GM12878 (cell line): ENCODE results near the gene DOLPP1. TPM values are rescaled to one million over a fixed set of nuclear protein-coding genes. Genes with fewer than 3 reads are reported as not detected.
A peak's percentile ranks its signal among the peaks of the same experiment; 100 is the strongest.

Source experiments
- ATAC-seq: fragments of 200-7000 bp; cut with Tn5 transposase; 3 replicates; pipeline ENCODE4 v1.9.1; 2020; ENCODE audit warnings: mild to moderate bottlenecking, moderate library complexity
- BruUV-seq: library from RNA; stranded (reverse); fragments of 400-500 nt; replicated peaks from 2 replicates; lab custom pipeline; 2021; lab: Mats Ljungman, UMichigan
- CTCF ChIA-PET: fragments of 300-600 bp; sonication (Branson Sonifier 250); formaldehyde crosslinking; extraction: SDS; loops from one replicate; lab custom pipeline; 2021; ENCODE audit warnings: inconsistent platforms; lab: Yijun Ruan, JAX
- POLR2A ChIA-PET: fragments of 350-600 bp; formaldehyde crosslinking; extraction: SDS; loops from one replicate; lab custom pipeline; 2021; ENCODE audit warnings: inconsistent platforms; lab: Charles Lee
- RAD21 ChIA-PET: fragments of 300-600 bp; sonication (Branson Sonifier 250); formaldehyde crosslinking; loops from one replicate; lab custom pipeline; 2023; ENCODE audit warnings: antibody characterized with exemption; ENCODE audit not compliant: unreplicated experiment; lab: Charles Lee
- SMC1A ChIA-PET: fragments of 300-600 bp; sonication (Branson Sonifier 250); formaldehyde crosslinking; loops from one replicate; lab custom pipeline; 2023; ENCODE audit not compliant: unreplicated experiment, uncharacterized antibody; lab: Charles Lee
- DNase-seq: peaks from one replicate; pipeline ENCODE4 v3.0.0-alpha.2; 2011; ENCODE audit warnings: low read depth, low spot score
- FAIRE-seq: peaks from 3 replicates; lab custom pipeline; 2011; peaks lifted over from hg19 to GRCh38; lab: Jason Lieb, UNC
- H2AFZ ChIP-seq: 2 replicates; pipeline ENCODE4 v1.6.0; 2011; ENCODE audit warnings: low read depth, low read length, control low read depth; ENCODE audit not compliant: control insufficient read depth
- H3K27ac ChIP-seq: 2 replicates; pipeline ENCODE4 v1.5.1; 2011; ENCODE audit warnings: control low read depth; ENCODE audit not compliant: control insufficient read depth, insufficient read depth
- H3K27me3 ChIP-seq, 2 experiments: replicated peaks in 1 of 2; 2 replicates each; pipeline versions ENCODE4 v1.6.0 to v1.6.1; 2011; ENCODE audit warnings: low read length in 1 of 2; ENCODE audit not compliant: control insufficient read depth in 2 of 2, insufficient read depth in 2 of 2
- H3K36me3 ChIP-seq, 2 experiments: 2 replicates each; pipeline ENCODE4 v1.5.1; 2011; ENCODE audit warnings: low read length in 1 of 2; ENCODE audit not compliant: control insufficient read depth in 2 of 2, insufficient read depth in 2 of 2
- H3K4me1 ChIP-seq: 2 replicates; pipeline ENCODE4 v1.6.1; 2011; ENCODE audit warnings: mild to moderate bottlenecking, low read length, moderate library complexity, mixed read lengths; ENCODE audit not compliant: control insufficient read depth, insufficient read depth
- H3K4me2 ChIP-seq: 2 replicates; pipeline ENCODE4 v1.6.0; 2011; ENCODE audit warnings: control low read depth; ENCODE audit not compliant: control insufficient read depth, insufficient read depth
- H3K4me3 ChIP-seq: fragments of 200-600 bp; sonication (generic); 2 replicates; pipeline ENCODE4 v1.5.1; 2016
- H3K79me2 ChIP-seq: 2 replicates; pipeline ENCODE4 v1.6.0; 2011; ENCODE audit warnings: low read length; ENCODE audit not compliant: control insufficient read depth, insufficient read depth
- H3K9ac ChIP-seq: 2 replicates; pipeline ENCODE4 v1.8.0; 2011; ENCODE audit warnings: low read length, control low read depth, mixed read lengths; ENCODE audit not compliant: control insufficient read depth, insufficient read depth
- H3K9me3 ChIP-seq: replicated peaks from 3 replicates; pipeline ENCODE4 v1.5.1; 2011; ENCODE audit warnings: mild to moderate bottlenecking, low read length; ENCODE audit not compliant: control insufficient read depth, insufficient read depth
- H4K20me1 ChIP-seq: 2 replicates; pipeline ENCODE4 v1.6.0; 2011; ENCODE audit not compliant: control insufficient read depth, insufficient read depth
- CHD4 ChIP-seq: fragments of 200-600 bp; sonication (generic); IDR thresholded peaks from 2 replicates; pipeline ENCODE4 v1.6.1; 2016; ENCODE audit warnings: mild to moderate bottlenecking
- EED ChIP-seq: sonication (generic); IDR thresholded peaks from 2 replicates; pipeline ENCODE4 v1.6.1; 2016; ENCODE audit warnings: antibody characterized with exemption, low read depth
- ETV6 ChIP-seq, 2 experiments: fragments of 450-650 bp in 1 of 2; IDR thresholded peaks in 1 of 2; conservative IDR thresholded peaks in 1 of 2; 2 replicates each; pipeline ENCODE4 v1.6.1; 2014; ENCODE audit warnings: antibody characterized with exemption in 1 of 2, borderline replicate concordance in 1 of 2, low read depth in 1 of 2, mild to moderate bottlenecking in 1 of 2, moderate library complexity in 1 of 2
- EZH2 ChIP-seq: IDR thresholded peaks from 2 replicates; pipeline ENCODE4 v1.6.1; 2012; ENCODE audit warnings: low read depth, mild to moderate bottlenecking, control low read depth, inconsistent platforms, low read length, borderline replicate concordance; ENCODE audit not compliant: control insufficient read depth
- MTA3 ChIP-seq: IDR thresholded peaks from 2 replicates; pipeline ENCODE4 v1.6.1; 2012; ENCODE audit warnings: low read length, inconsistent platforms, borderline replicate concordance
- POLR2A ChIP-seq: IDR thresholded peaks from 2 replicates; pipeline ENCODE4 v1.6.1; 2011; ENCODE audit warnings: low read depth, mild to moderate bottlenecking, low read length
- PRDM15 ChIP-seq: fragments of 450-650 bp; formaldehyde crosslinking; IDR thresholded peaks from 2 replicates; pipeline ENCODE4 v1.4.0; 2020; ENCODE audit warnings: mild to moderate bottlenecking, moderate library complexity
- RUNX3 ChIP-seq: IDR thresholded peaks from 2 replicates; pipeline ENCODE4 v1.6.1; 2012; ENCODE audit warnings: low read length, inconsistent platforms
- TARDBP ChIP-seq: IDR thresholded peaks from 2 replicates; pipeline ENCODE4 v1.6.1; 2016; ENCODE audit warnings: borderline replicate concordance
- ZNF217 ChIP-seq: fragments of 450-650 bp; IDR thresholded peaks from 2 replicates; pipeline ENCODE4 v1.6.1; 2017; ENCODE audit warnings: antibody characterized with exemption, mild to moderate bottlenecking
- WGBS: methylation state at CpG from one replicate; pipeline ENCODE4 v1.1.6; 2016; ENCODE audit warnings: low lambda C conversion rate; ENCODE audit not compliant: insufficient replicate concordance, insufficient coverage; ENCODE audit errors: missing lambda C conversion rate; 5-methylcytosine and 5-hydroxymethylcytosine counted together
- in situ Hi-C: fragments of 300-500 bp; cut with MboI; formaldehyde crosslinking; loops from 9 replicates; pipeline ENCODE4 v1.14.3; 2018; ENCODE audit warnings: mixed read lengths
- intact Hi-C: fragments of 100-400 bp; cut with micrococcal nuclease; formaldehyde crosslinking; loops from one replicate; pipeline ENCODE4 v1.14.2; 2022; ENCODE audit not compliant: unreplicated experiment
- polyA plus RNA-seq, 11 experiments: library from polyadenylated mRNA; depleted of rRNA in 4 of 11; unstranded in 6 of 11; stranded (reverse) in 5 of 11; fragments of >200 nt; fragmentation: Nextera tagmentation in 4 of 11; fragmentation: Illumina TruSeq in 1 of 11; extraction: Ambion mirVana in 4 of 11; extraction: Trizol in 1 of 11; gene quantifications; 1 replicate in 1 of 11; 2 replicates in 10 of 11; pipeline versions ENCODE4 v1.2.1 to v1.2.3, GENCODE V29; 2011 to 2016; ENCODE audit warnings: inconsistent platforms in 2 of 11, missing spikeins in 2 of 11, low read depth in 1 of 11
- total RNA-seq, 4 experiments: library from RNA; depleted of rRNA in 3 of 4; stranded (reverse); fragments of >200 nt in 3 of 4; fragmentation: Illumina TruSeq in 1 of 4; extraction: Trizol in 1 of 4; gene quantifications; 2 replicates each; pipeline versions ENCODE4 v1.2.1 to v1.2.3, GENCODE V29; 2013 to 2021
- TF ChIP-seq, protein P1 (sequence below): IDR thresholded peaks from 2 replicates; pipeline ENCODE4 v1.6.1; 2012; ENCODE audit warnings: mild to moderate bottlenecking, low read depth, low read length

Gene DOLPP1
- total and polyA plus RNA-seq, 10 of the 15 experiments (the other 5 are each of a cell fraction or from before 2014, with no cell fraction given) = 0.76 to 19.9 (median 13.4) TPM

GRCh38 chr9:129078691-129079503 is 2.0 kb upstream of the DOLPP1 start (continued):
- no peak for TF ChIP-seq PRDM15 (CRISPR knock-in tag)
- no peak for TF ChIP-seq CHD4
- no peak for TF ChIP-seq TARDBP
- no peak for TF ChIP-seq RUNX3
- no peak for TF ChIP-seq ETV6 (conservative IDR thresholded peaks at IDR 0.05 in 1 of 2, IDR thresholded peaks at IDR 0.05 in 1 of 2; ENCODE audit: borderline replicate concordance in 1 of 2, low read depth in 1 of 2)
- no peak for TF ChIP-seq EED
- TF ChIP-seq MTA3 = no peak

GRCh38 chr9:129079829-129080228 is 1.1 kb upstream of the DOLPP1 start:
- Histone ChIP-seq H2AFZ (peak overlapping the region; percentile 97), H3K9ac (no peak overlapping the region), H3K9me3 (no peaks in the 10 kb centered on the region), H4K20me1 (no peaks in the 10 kb centered on the region), H3K79me2 (peaks cover 17% of the 10 kb centered on the region), H3K27me3 (no peaks in the 10 kb centered on the region), H3K4me1 (peaks cover 12% of the 10 kb centered on the region), H3K36me3 (peaks cover 0 to 1% of the 10 kb centered on the region in 2 experiments; a peak in 1 of 4 replicates), H3K4me3 (peak overlapping the region; percentile 88), H3K4me2 (peak overlapping the region; percentile 94), H3K27ac (no peak overlapping the region)
- ChIA-PET RAD21 (interaction anchor here (1.5 kb wide), 1 partner anchor 44 kb away, joined by 5 read pairs; the partner anchor contains the start of gene MIGA2), POLR2A (interaction anchor here (1.4 kb wide), 1 partner anchor 51 kb away, joined by 6 read pairs; the partner anchor contains the start of gene SH3GLB2), CTCF (interaction anchor here (1.2 kb wide), 1 partner anchor 62 kb away, joined by 3 read pairs; no protein-coding TSS in a partner anchor), SMC1A (no interaction called here)
- FAIRE-seq (no peak), DNase-seq (no peak), ATAC-seq (no peak)
- 85% methylated on average over 13 of the region's 13 CpGs for WGBS
- in situ Hi-C loops (no loop called here), intact Hi-C loops (loop anchor here (2.0 kb wide), 1 partner anchor 31 kb away; the partner anchor contains the start of genes CRAT and PTPA)
- BruUV-seq = no TSS peak
- TF ChIP-seq, protein P1, sequence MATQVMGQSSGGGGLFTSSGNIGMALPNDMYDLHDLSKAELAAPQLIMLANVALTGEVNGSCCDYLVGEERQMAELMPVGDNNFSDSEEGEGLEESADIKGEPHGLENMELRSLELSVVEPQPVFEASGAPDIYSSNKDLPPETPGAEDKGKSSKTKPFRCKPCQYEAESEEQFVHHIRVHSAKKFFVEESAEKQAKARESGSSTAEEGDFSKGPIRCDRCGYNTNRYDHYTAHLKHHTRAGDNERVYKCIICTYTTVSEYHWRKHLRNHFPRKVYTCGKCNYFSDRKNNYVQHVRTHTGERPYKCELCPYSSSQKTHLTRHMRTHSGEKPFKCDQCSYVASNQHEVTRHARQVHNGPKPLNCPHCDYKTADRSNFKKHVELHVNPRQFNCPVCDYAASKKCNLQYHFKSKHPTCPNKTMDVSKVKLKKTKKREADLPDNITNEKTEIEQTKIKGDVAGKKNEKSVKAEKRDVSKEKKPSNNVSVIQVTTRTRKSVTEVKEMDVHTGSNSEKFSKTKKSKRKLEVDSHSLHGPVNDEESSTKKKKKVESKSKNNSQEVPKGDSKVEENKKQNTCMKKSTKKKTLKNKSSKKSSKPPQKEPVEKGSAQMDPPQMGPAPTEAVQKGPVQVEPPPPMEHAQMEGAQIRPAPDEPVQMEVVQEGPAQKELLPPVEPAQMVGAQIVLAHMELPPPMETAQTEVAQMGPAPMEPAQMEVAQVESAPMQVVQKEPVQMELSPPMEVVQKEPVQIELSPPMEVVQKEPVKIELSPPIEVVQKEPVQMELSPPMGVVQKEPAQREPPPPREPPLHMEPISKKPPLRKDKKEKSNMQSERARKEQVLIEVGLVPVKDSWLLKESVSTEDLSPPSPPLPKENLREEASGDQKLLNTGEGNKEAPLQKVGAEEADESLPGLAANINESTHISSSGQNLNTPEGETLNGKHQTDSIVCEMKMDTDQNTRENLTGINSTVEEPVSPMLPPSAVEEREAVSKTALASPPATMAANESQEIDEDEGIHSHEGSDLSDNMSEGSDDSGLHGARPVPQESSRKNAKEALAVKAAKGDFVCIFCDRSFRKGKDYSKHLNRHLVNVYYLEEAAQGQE = no peak
- TF ChIP-seq EZH2 (no peak), POLR2A (no peak), ZNF217 (no peak)
